CD14-positive monocyte (primary cell): ENCODE measurements around the gene VAX1. TPM values are rescaled to one million over a fixed set of nuclear protein-coding genes. Genes with fewer than 3 reads are reported as not detected.

Source experiments
- DNase-seq, 3 donors: peaks; one replicate each; pipeline ENCODE4 v3.0.0-alpha.2; 2011 to 2022
- H2AFZ ChIP-seq: 2 replicates; pipeline ENCODE4 v1.6.0; 2012; ENCODE audit warnings: mild to moderate bottlenecking, low read depth, low read length, inconsistent platforms; ENCODE audit not compliant: insufficient read depth, poor library complexity, severe bottlenecking
- H3K27ac ChIP-seq, 2 donors: 1 replicate in 1 of 2; 2 replicates in 1 of 2; pipeline ENCODE4 v1.5.1; 2012 to 2013; ENCODE audit warnings: low read length in 2 of 2, control low read depth in 1 of 2, inconsistent platforms in 1 of 2, low read depth in 1 of 2, mild to moderate bottlenecking in 1 of 2
- H3K27me3 ChIP-seq, 2 donors: one replicate each; pipeline versions ENCODE4 v1.6.0 to v1.6.1; 2011 to 2013; ENCODE audit warnings: low read length in 2 of 2; ENCODE audit not compliant: control insufficient read depth in 2 of 2, insufficient read depth in 2 of 2
- H3K36me3 ChIP-seq, 2 donors: replicated peaks in 1 of 2; 1 replicate in 1 of 2; 2 replicates in 1 of 2; pipeline versions ENCODE4 v1.5.1 to v1.6.1; 2012 to 2013; ENCODE audit warnings: low read length in 2 of 2, control low read depth in 1 of 2, inconsistent platforms in 1 of 2, mild to moderate bottlenecking in 1 of 2; ENCODE audit not compliant: insufficient read depth in 2 of 2, control insufficient read depth in 1 of 2
- H3K4me1 ChIP-seq, 2 donors: 1 replicate in 1 of 2; 2 replicates in 1 of 2; pipeline versions ENCODE4 v1.5.1 to v1.6.1; 2012 to 2013; ENCODE audit warnings: low read length in 2 of 2, control low read depth in 1 of 2, inconsistent platforms in 1 of 2, mild to moderate bottlenecking in 1 of 2, moderate library complexity in 1 of 2; ENCODE audit not compliant: insufficient read depth in 2 of 2, control insufficient read depth in 1 of 2
- H3K4me2 ChIP-seq: replicated peaks from 2 replicates; pipeline ENCODE3; 2012; ENCODE audit warnings: low read length, moderate library complexity, mild to moderate bottlenecking; ENCODE audit not compliant: poor library complexity, severe bottlenecking; ENCODE audit errors: extremely low read depth
- H3K4me3 ChIP-seq, 3 experiments: fragments of 200-600 bp in 1 of 3; sonication (generic) in 1 of 3; replicated peaks in 1 of 3; 1 replicate in 2 of 3; 2 replicates in 1 of 3; pipeline ENCODE4 v1.5.1; 2011 to 2013; ENCODE audit warnings: low read length in 3 of 3, mild to moderate bottlenecking in 3 of 3, control low read depth in 2 of 3, low read depth in 2 of 3, inconsistent platforms in 1 of 3, moderate library complexity in 1 of 3
- H3K79me2 ChIP-seq: 2 replicates; pipeline ENCODE4 v1.6.0; 2012; ENCODE audit warnings: mild to moderate bottlenecking, control low read depth, inconsistent platforms, low read length, moderate library complexity; ENCODE audit not compliant: insufficient read depth
- H3K9ac ChIP-seq: 2 replicates; pipeline ENCODE4 v1.6.0; 2017; ENCODE audit warnings: low read length, mild to moderate bottlenecking; ENCODE audit not compliant: insufficient read depth, poor library complexity, severe bottlenecking
- H3K9me3 ChIP-seq, 2 donors: replicated peaks in 1 of 2; 1 replicate in 1 of 2; 2 replicates in 1 of 2; pipeline versions ENCODE4 v1.5.1 to v1.6.1; 2012 to 2013; ENCODE audit warnings: low read length in 2 of 2, control low read depth in 1 of 2; ENCODE audit not compliant: control insufficient read depth in 1 of 2, insufficient read depth in 1 of 2
- H4K20me1 ChIP-seq: 2 replicates; pipeline ENCODE4 v1.6.0; 2012; ENCODE audit warnings: mild to moderate bottlenecking, low read length, control low read depth, moderate library complexity; ENCODE audit not compliant: insufficient read depth
- H3K27ac Mint-ChIP-seq, 7 donors: one replicate each; pipeline ENCODE4 v1.8.0; 2020; ENCODE audit warnings: mild to moderate bottlenecking in 7 of 7, mixed read lengths in 7 of 7, moderate library complexity in 6 of 7, inconsistent platforms in 2 of 7
- H3K27me3 Mint-ChIP-seq, 3 donors: one replicate each; pipeline ENCODE4 v1.8.0; 2021 to 2022; ENCODE audit warnings: low read depth in 3 of 3, mild to moderate bottlenecking in 3 of 3, mixed read lengths in 3 of 3, moderate library complexity in 3 of 3, inconsistent platforms in 1 of 3
- H3K36me3 Mint-ChIP-seq, 2 donors: one replicate each; pipeline ENCODE4 v1.8.0; 2020; ENCODE audit warnings: mixed read lengths in 2 of 2, inconsistent platforms in 1 of 2, mild to moderate bottlenecking in 1 of 2
- H3K4me1 Mint-ChIP-seq: one replicate; pipeline ENCODE4 v1.8.0; 2020; ENCODE audit warnings: mild to moderate bottlenecking, mixed read lengths
- H3K4me3 Mint-ChIP-seq, 2 donors: one replicate each; pipeline ENCODE4 v1.8.0; 2020; ENCODE audit warnings: mild to moderate bottlenecking in 2 of 2, mixed read lengths in 2 of 2, moderate library complexity in 1 of 2
- H3K9me3 Mint-ChIP-seq, 7 donors: one replicate each; pipeline ENCODE4 v1.8.0; 2020 to 2022; ENCODE audit warnings: mixed read lengths in 7 of 7, mild to moderate bottlenecking in 6 of 7, moderate library complexity in 6 of 7, inconsistent platforms in 2 of 7
- CTCF ChIP-seq: fragments of 200-600 bp; IDR thresholded peaks from one replicate; pipeline ENCODE4 v1.8.0; 2022; ENCODE audit warnings: antibody characterized with exemption, mild to moderate bottlenecking
- WGBS: methylation state at CpG from one replicate; pipeline ENCODE4 v1.1.5; 2013; ENCODE audit warnings: missing lambda C conversion rate; ENCODE audit not compliant: insufficient coverage; 5-methylcytosine and 5-hydroxymethylcytosine counted together
- intact Hi-C, 2 donors: fragments of 100-400 bp; cut with micrococcal nuclease; formaldehyde crosslinking; loops; one replicate each; pipeline versions ENCODE4 v1.15.0 to v1.15.1; 2023
- polyA plus RNA-seq, 3 donors: library from polyadenylated mRNA; depleted of rRNA in 1 of 3; unstranded in 2 of 3; stranded (reverse) in 1 of 3; fragments of 300-500 nt in 2 of 3; fragments of >200 nt in 1 of 3; fragmentation: Illumina TruSeq in 2 of 3; gene quantifications; 1 replicate in 2 of 3; 2 replicates in 1 of 3; pipeline ENCODE4 v1.2.3, GENCODE V29; 2012 to 2021

Gene VAX1
- polyA plus RNA-seq, 3 donors = not detected

DNA sequence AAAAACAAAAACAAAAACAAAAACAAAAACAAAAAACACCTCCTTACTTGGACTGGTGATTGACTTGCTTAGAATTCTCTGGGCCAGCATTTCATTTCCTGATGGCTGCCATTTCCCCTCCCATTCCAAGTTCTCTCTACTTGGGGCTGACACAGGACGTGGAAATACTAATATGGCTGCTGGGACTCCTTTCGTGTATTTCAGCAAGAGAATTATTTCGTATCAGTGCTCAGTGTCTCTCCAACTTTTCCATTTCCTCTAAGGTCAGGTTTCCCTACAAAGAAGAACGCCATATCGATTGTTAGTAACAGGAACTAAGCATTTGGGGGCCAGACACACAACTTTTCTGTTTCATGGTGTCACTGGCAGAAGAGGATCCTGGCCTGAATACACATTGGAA is 22.5 kb upstream of the VAX1 start:
- peaks cover 20% of the 10 kb centered on the region for H3K4me1 Mint-ChIP-seq
- peak overlapping the region in 1 of 2 donors; percentile 54 for H3K4me3 Mint-ChIP-seq
- no peak overlapping the region for H3K4me3 ChIP-seq
- H3K27me3 Mint-ChIP-seq = peaks cover 93 to 97% (median 95%) of the 10 kb centered on the region in 3 donors
- no peak overlapping the region for H2AFZ ChIP-seq
- H3K27me3 ChIP-seq = peaks cover 93 to 96% of the 10 kb centered on the region in 2 donors
- TF ChIP-seq CTCF = no peak
- H3K4me2 ChIP-seq = no peak overlapping the region
- H3K9me3 Mint-ChIP-seq = peaks cover 0 to 20% (median 5%) of the 10 kb centered on the region in 7 donors
- H3K27ac ChIP-seq = no peak overlapping the region
- 20% methylated on average over 4 of the region's 5 CpGs for WGBS
- intact Hi-C loops = no loop called here
- H3K27ac Mint-ChIP-seq = no peak overlapping the region
- peaks cover 13 to 21% of the 10 kb centered on the region in 2 donors for H3K4me1 ChIP-seq
- H3K9me3 ChIP-seq = peaks cover 2 to 27% of the 10 kb centered on the region in 2 donors
- no peak overlapping the region for H3K9ac ChIP-seq
- DNase-seq = no peak
- peaks cover 0 to 4% of the 10 kb centered on the region in 2 donors for H3K36me3 Mint-ChIP-seq
- H3K36me3 ChIP-seq = no peaks in the 10 kb centered on the region
- H4K20me1 ChIP-seq = no peaks in the 10 kb centered on the region
- H3K79me2 ChIP-seq = no peaks in the 10 kb centered on the region

- H3K27ac ChIP-seq = no peak overlapping the region
- H3K36me3 Mint-ChIP-seq = peaks cover 0 to 4% of the 10 kb centered on the region in 2 donors
- H3K27ac Mint-ChIP-seq = no peak overlapping the region
- H2AFZ ChIP-seq = no peak overlapping the region
- intact Hi-C loops = no loop called here
- TF ChIP-seq CTCF = no peak
- peaks cover 92 to 96% (median 94%) of the 10 kb centered on the region in 3 donors for H3K27me3 Mint-ChIP-seq
- H3K27me3 ChIP-seq = peaks cover 89 to 95% of the 10 kb centered on the region in 2 donors
- peaks cover 10% of the 10 kb centered on the region for H3K4me1 Mint-ChIP-seq
- no peak overlapping the region for H3K9ac ChIP-seq
- WGBS = 9% methylated on average over 4 of the region's 6 CpGs
- peaks cover 2 to 27% of the 10 kb centered on the region in 2 donors for H3K9me3 ChIP-seq
- H3K36me3 ChIP-seq = no peaks in the 10 kb centered on the region
- no peak for DNase-seq
- H3K4me2 ChIP-seq = no peak overlapping the region
- no peaks in the 10 kb centered on the region for H4K20me1 ChIP-seq
- no peaks in the 10 kb centered on the region for H3K79me2 ChIP-seq
- H3K9me3 Mint-ChIP-seq = peaks cover 0 to 18% (median 6%) of the 10 kb centered on the region in 7 donors
- H3K4me3 Mint-ChIP-seq = peak overlapping the region in 1 of 2 donors; percentile 54
- no peak overlapping the region for H3K4me3 ChIP-seq
- H3K4me1 ChIP-seq = peaks cover 5 to 11% of the 10 kb centered on the region in 2 donors
These were observed 21.3 kb upstream of the VAX1 start for GRCh38 chr10:117159390-117159789.
